ENCODE measurements around the gene RAI2.
"Not testable (repeated sequence)": the region's sequence is repeated elsewhere in the genome, so short reads cannot be mapped to it uniquely, and the experiment has no call there.

RAI2 gene

DNA sequence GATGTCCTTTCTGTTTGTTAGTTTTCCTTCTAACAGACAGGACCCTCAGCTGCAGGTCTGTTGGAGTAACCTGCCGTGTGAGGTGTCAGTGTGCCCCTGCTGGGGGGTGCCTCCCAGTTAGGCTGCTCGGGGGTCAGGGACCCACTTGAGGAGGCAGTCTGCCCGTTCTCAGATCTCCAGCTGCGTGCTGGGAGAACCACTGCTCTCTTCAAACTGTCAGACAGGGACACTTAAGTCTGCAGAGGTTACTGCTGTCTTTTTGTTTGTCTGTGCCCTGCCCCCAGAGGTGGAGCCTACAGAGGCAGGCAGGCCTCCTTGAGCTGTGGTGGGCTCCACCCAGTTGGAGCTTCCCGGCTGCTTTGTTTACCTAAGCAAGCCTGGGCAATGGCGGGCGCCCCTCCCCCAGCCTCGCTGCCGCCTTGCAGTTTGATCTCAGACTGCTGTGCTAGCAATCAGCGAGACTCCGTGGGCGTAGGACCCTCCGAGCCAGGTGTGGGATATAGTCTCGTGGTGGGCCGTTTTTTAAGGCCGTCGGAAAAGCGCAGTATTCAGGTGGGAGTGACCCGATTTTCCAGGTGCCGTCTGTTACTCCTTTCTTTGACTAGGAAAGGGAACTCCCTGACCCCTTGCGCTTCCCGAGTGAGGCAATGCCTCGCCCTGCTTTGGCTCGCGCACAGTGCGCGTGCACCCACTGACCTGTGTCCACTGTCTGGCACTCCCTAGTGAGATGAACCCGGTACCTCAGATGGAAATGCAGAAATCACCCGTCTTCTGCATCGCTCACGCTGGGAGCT, 74.3 kb downstream of the RAI2 start:
- DNase-seq (ENCODE audit: low spot score) = not testable (repeated sequence)

DNA sequence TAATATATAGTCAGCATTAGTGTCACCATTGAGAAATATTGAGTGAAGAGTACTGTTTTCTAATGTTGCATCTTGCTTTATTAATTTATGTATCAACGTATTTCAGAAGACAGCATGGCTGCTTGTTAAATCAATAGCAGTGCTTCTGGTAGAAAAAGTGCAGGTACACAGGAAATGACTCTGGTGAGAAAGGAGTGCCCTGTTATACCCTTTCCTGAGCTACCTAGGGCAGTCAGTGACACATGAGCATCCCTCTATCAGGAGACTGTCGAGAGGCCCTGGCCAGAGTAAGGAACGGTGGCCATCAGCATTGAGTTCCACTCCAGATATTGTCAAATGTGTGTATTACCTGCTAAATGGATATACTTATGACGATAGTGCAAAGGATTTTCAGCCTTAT, 81.7 kb downstream of the RAI2 start:
- no peak for DNase-seq (ENCODE audit: low spot score)

DNA sequence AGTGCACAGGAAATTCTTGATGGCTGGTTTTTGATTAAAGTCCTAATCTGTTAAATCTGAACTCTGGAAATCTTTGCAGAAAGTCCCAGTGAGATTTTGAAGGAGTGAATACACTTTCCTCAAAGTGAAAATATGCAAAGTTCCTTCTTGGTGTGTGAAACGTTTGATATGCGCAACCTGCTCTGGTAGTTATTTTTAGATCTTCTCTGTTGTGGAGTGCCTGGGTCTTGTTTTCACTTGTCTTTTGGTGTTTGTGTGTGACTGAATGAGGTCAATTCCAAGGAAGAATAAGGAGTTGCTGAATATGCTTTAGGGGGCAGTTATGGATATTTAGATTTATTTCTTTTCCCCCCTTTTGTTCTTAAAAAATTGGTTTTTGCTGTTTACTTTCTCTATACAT, 82.1 kb downstream of the RAI2 start:
- DNase-seq (ENCODE audit: low spot score) = no peak

DNA sequence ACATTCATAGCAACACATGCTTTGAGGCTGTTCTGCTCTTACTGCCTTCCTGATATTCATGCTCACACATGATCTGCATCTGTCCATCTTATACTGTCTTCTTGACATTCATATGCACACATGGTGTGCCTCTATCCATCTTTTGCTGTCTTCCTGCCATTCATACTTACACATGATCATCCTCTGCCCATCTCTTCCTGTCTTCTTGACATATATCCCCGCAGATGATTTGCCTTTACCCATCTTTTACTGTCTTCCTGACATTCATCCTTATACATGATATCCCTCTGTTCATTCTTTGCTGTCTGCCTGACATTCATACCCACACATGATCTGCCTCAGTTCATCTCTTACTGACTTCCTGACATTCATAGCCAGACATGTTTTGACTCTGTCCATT, 87.0 kb downstream of the RAI2 start:
- DNase-seq (ENCODE audit: low spot score) = no peak

DNA sequence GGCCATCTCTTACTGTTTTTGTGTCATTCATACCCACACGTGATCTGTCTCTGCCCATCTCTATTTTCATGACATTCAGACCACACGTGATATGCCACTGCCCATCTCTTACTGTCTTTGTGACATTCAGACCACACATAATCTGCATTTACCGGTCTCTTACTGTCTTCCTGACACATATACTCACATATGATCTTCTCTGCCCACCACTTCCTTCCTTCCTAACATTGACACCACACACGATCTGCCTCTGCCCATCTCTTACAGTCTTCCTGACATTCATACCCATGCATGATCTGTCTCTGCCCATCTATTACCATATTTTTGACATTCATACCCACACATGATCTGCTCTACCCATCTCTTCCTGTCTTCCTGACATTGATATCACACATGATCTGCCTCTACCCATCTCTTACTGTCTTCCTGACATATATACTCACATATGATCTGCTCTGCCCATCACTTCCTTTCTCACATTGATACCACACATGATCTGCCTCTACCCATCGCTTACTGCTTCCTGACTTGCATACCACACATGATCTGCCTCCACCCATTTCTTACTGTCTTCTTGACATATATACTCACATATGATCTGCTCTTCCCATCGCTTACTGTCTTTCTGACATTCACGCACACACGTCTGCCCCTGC, 87.7 kb downstream of the RAI2 start:
- DNase-seq (ENCODE audit: low spot score) = no peak

DNA sequence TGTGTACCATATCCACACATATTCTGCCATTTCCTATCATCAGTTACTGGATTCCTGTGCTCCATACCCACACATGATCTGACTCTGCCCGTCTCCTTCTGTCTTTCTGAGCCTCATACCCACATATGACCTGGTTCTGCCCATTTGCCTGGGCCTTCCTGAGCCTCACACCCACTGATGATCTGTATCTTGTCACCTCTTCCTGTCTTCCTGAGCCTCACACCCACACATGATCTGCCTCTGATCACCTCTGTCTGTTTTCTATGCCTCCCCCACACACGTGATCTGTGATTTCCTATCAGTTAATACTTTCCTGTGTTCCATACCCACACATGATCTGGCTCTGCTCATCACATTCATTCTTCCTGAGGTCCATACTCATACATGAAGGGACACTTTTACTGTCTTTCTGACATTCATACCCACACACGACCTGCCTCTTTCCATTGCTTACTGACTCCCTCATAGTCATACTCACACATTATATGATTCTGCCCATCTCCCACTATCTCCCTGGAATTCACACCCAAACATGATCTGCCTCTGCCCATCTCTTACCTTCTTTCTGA, 91.3 kb downstream of the RAI2 start:
- no peak for DNase-seq (ENCODE audit: low spot score)

DNA sequence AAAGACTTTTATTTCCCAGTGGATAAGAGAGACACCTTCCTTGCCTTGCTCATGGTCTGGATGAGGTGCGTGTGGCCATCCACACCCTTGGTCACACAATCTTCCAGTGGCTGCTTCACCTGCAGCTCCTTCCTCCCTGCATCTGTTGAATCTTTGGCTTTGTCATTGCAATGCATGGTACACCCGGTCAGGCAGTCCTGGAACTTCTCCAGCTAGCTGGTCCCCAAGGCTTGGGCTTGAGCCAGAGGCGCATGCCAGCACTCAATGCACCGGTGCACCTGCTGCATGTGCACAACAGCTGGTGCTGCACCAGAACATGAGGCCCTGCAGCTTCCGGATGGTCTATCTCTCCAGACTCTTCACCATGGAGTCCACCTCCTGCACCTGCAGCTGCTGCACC, 92.1 kb downstream of the RAI2 start:
- no peak for DNase-seq (ENCODE audit: low spot score)

DNA sequence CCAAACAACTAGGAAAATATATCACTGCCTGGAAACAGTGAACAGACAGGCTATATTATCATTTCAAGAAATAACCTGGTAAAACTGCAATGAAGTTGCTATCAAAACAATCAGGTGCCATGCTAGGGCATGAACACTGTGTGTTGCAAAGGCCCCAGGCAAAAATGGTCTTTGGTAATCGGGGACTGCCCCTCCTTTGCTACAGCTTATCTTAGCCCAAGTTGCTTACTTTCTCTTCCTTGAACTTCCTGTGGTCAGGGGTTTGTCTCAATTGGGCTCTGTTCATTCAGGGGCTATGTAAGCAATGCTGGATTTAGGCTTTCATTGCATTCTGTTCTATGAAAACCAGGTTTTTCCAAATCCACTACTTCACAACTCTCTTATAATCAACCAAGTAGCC, 93.4 kb downstream of the RAI2 start:
- DNase-seq (ENCODE audit: low spot score) = no peak

DNA sequence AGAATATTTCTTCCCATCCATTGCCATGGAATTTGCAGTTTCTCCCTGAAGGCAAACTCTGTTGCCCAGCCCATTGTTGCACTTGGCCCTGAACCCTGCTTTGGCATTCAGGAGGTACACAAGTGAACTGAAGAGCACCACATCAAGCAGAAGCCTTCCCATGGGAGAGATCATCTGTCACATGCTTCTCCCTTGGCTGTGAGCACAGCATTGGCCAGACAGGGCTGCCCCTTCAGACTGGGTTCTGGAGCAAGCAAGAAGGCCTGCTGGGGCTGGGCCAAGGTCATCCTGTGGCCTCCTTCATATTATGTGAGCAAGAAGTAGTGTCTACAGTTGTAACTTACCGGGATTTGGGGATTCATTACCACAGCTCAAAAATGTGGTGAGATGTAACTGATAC, 101.1 kb downstream of the RAI2 start:
- no peak for DNase-seq (ENCODE audit: low spot score)

DNA sequence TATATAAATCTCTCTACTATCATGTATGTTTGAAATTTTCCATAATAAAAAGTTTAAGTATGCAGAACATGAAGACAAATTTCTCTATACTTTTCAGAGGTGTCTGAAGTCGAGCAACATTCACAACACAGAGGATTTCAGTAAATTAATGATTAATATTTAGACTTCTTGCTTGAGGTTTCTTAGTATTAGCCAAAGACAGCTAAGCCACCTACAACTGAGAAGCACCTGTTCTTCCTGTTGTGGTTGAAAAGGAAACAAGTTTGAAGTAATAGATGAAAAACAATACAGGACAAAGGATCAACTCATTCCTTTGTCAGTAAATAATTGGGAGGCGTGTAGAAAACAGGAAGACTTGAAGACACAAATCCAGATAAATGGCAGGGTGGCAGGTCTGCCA, 102.7 kb downstream of the RAI2 start:
- DNase-seq (ENCODE audit: low spot score) = no peak

DNA sequence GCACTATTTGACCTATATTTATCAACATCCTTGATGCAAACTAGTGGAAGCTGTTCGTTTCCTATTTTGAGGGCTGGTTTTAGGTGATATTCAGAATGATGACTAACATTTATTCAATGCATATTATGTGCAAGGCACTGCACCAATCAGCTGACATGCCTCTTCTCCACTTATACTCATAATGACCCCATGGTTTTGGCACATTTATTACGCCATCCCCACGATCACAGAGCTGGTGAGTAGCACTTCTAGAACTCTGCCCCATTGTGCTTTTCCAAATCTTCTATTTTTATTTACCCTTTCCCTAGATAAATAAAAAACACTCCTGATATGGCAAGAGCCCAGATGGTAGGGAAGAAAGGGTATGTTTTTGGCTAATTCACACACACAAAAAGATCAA, 110.7 kb downstream of the RAI2 start:
- no peak for DNase-seq (ENCODE audit: low spot score)
